LNCaP clone FGC (cell line): ENCODE results near the gene GRN.

Experiments
- DNase-seq: peaks from one replicate; pipeline ENCODE4 v3.0.0-alpha.2; 2011; ENCODE audit warnings: low read depth
- H3K4me3 ChIP-seq: 2 replicates; pipeline ENCODE4 v1.5.1; 2011; ENCODE audit warnings: mild to moderate bottlenecking, low read depth, low read length, control low read depth
- CTCF ChIP-seq: IDR thresholded peaks from 2 replicates; pipeline ENCODE4 v1.5.1; 2012; ENCODE audit warnings: mild to moderate bottlenecking; ENCODE audit not compliant: control insufficient read depth, insufficient read depth; ENCODE audit errors: extremely low read depth

Gene GRN

DNA sequence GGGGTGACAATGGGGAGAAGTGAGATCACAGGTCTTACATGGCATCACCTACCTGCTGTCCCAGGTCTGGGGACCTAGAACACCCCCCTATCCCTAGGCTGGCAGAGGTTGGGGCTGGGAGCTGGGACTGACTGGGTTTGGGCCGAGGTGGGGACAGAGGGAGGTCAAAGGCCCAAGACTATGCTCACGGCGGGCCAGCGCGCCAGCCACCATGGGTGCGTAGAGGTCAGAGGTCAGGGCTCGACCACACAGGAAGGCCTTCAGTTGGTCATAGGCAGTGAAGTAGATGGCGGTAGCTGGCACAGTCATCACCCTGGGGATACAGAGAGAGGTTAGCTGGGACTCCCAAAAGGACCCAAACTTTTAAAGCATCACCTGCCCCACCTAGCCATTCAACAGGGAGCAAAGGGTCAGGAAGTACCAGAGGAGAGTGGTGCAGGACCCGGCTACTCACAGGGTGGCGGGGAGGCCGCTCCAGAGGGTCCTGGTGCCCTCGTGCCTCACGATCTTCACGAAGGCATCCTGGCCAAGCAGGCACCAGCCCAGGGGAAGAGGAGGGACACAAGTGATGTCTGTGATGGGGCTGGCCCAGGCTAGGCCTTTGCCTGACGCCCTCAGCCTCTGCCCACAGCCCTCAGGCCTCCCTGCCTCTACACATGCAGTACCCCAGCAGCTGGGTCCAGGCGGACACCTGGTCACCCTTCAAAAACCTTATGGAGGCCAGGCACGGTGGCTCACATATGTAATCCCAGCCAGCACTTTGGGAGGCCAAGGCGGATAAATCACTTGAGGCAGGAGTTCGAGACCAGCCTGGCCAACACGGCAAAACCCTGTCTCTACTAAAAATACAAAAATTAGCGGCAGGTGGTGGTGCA lies 23.6 kb upstream of the GRN start:
- no peak for TF ChIP-seq CTCF
- DNase-seq, result no peak
- H3K4me3 ChIP-seq, result no peak overlapping the region

GRCh38 chr17:44322236-44322895 lies 22.7 kb upstream of the GRN start:
- TF ChIP-seq CTCF, result no peak

GRCh38 chr17:44323359-44324091 lies 21.6 kb upstream of the GRN start:
- TF ChIP-seq CTCF, result no peak

More at GRCh38 chr17:44322236-44322895, 22.7 kb upstream of the GRN start:
- no peak for DNase-seq
- no peak overlapping the region for H3K4me3 ChIP-seq

DNA sequence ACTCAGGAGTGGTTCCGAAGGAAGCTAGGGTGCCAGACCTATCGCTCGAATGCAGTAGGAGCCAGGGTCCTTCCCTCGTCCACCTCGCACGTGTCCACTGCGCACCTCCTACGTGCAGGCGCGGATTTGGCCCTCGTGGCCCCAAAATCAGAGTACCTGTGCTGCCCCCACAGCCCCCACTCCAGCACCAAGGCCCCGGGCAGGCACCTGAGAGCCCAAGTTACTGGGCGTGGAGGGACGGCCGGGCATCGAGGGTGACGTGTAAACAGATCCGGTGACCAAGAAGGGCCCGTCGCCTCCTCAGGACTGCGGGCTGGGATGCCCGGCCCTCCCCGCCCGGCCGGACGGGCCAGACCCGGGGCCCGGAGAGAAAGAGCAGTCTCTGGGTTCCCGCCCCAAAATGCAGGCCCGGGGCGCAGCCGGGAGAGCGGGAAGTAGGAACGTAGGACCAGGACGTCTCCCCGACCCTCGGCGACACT lies 21.0 kb upstream of the GRN start:
- H3K4me3 ChIP-seq, result peak overlapping the region; percentile 81
- no peak for DNase-seq
- TF ChIP-seq CTCF, result no peak

More at GRCh38 chr17:44323359-44324091, 21.6 kb upstream of the GRN start:
- H3K4me3 ChIP-seq, result peak overlapping the region; percentile 81
- DNase-seq, result no peak

GRCh38 chr17:44324571-44325275 lies 20.4 kb upstream of the GRN start, which contains the start of gene SLC25A39:
Gene SLC25A39 (minus strand): TSS chr17:44324823. CDS start chr17:44323562, 1,261 bp downstream.
- TF ChIP-seq CTCF, result no peak
- H3K4me3 ChIP-seq, result peak within 1 kb of the TSS; percentile 81
- DNase-seq, result peak; percentile 51

DNA sequence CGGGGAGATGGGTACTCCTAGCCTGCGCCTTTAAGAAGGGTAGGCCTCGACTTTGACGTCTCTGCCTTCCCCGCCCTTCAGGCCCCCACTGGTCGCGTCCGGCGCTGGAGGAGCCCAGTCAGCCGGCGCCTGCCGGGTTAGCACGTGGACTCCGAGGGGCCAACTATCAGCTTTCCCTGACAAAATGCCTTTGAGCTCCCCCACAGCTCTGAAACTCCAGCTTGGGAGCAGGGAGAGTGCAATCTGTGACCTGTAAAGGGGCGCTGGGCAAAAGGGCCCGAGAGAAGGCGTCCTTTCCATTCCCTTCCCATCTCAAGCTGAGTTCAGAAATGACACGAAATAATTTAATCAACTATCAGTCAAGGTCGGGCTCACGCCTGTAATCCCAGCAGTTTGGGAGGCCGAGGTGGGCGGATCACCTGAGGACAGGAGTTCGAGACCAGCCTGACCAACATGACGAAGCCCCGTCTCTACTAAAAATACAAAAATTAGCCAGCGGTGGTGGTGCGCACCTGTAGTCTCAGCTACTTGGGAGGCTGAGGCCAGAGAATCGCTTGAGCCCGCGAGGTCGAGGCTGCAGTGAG lies 18.1 kb upstream of the GRN start:
- no peak overlapping the region for H3K4me3 ChIP-seq

More for the DNA sequence above, 18.1 kb upstream of the GRN start:
- DNase-seq, result no peak
- TF ChIP-seq CTCF, result no peak
